IPS DF 6.9 (cell line): ENCODE data around the gene OR2D2.

Source experiments
- DNase-seq: peaks from one replicate; pipeline ENCODE4 v3.0.0-alpha.2; 2013; ENCODE audit warnings: low read depth, low spot score
- H3K27ac ChIP-seq: one replicate; pipeline ENCODE4 v1.5.1; 2013; ENCODE audit warnings: low read length, control low read depth
- H3K27me3 ChIP-seq: 2 replicates; pipeline ENCODE4 v1.6.1; 2013; ENCODE audit warnings: mild to moderate bottlenecking, low read length; ENCODE audit not compliant: control insufficient read depth, insufficient read depth
- H3K36me3 ChIP-seq: 2 replicates; pipeline ENCODE4 v1.6.1; 2013; ENCODE audit warnings: low read length; ENCODE audit not compliant: control insufficient read depth, insufficient read depth
- H3K4me1 ChIP-seq: 2 replicates; pipeline ENCODE4 v1.6.1; 2013; ENCODE audit warnings: low read length; ENCODE audit not compliant: control insufficient read depth, insufficient read depth
- H3K4me3 ChIP-seq: 2 replicates; pipeline ENCODE4 v1.5.1; 2013; ENCODE audit warnings: mild to moderate bottlenecking, low read length
- H3K9me3 ChIP-seq: 2 replicates; pipeline ENCODE4 v1.6.1; 2013; ENCODE audit warnings: low read length, inconsistent platforms; ENCODE audit not compliant: control insufficient read depth, insufficient read depth
- whole genome bisulfite sequencing: extraction: QIAGEN DNeasy Blood & Tissue Kit; methylation state at CpG from one replicate; pipeline ENCODE4 v1.1.7; 2013; ENCODE audit warnings: mixed read lengths, missing lambda C conversion rate; ENCODE audit not compliant: insufficient read length, insufficient coverage; 5-methylcytosine and 5-hydroxymethylcytosine counted together

Gene OR2D2

GRCh38 chr11:6845383-6845782 is 46.9 kb downstream of the OR2D2 start, which contains the start of gene OR10A5:
Gene OR10A5 (plus strand): TSS chr11:6845683. CDS start chr11:6845683, 0 bp downstream.
- DNase-seq: no peak
- WGBS: 100% methylated on average over 1 of the region's 3 CpGs
- Histone ChIP-seq H3K9me3 (no peaks in the 10 kb centered on the region), H3K4me1 (peaks cover 3% of the 10 kb centered on the region), H3K27me3 (no peaks in the 10 kb centered on the region), H3K4me3 (no peak within 1 kb of the TSS), H3K36me3 (no peaks in the 10 kb centered on the region), H3K27ac (no peak within 1 kb of the TSS)

GRCh38 chr11:6844356-6844755 is 47.9 kb downstream of the OR2D2 start:
- Histone ChIP-seq H3K27me3 (no peaks in the 10 kb centered on the region), H3K36me3 (no peaks in the 10 kb centered on the region), H3K27ac (no peak overlapping the region), H3K4me1 (peaks cover 3% of the 10 kb centered on the region), H3K9me3 (no peaks in the 10 kb centered on the region), H3K4me3 (no peak overlapping the region)
- WGBS: no CpG with 5 or more reads among the region's 5 CpGs
- no peak for DNase-seq

GRCh38 chr11:6843670-6844069 is 48.6 kb downstream of the OR2D2 start:
- no CpG with 5 or more reads among the region's 2 CpGs for WGBS
- Histone ChIP-seq H3K36me3 (no peaks in the 10 kb centered on the region), H3K27ac (no peak overlapping the region), H3K27me3 (no peaks in the 10 kb centered on the region), H3K4me3 (no peak overlapping the region), H3K9me3 (no peaks in the 10 kb centered on the region), H3K4me1 (peaks cover 3% of the 10 kb centered on the region)
- DNase-seq: no peak

- Histone ChIP-seq H3K27me3 (no peaks in the 10 kb centered on the region), H3K9me3 (no peaks in the 10 kb centered on the region), H3K4me1 (no peaks in the 10 kb centered on the region), H3K36me3 (no peaks in the 10 kb centered on the region), H3K4me3 (no peak overlapping the region), H3K27ac (no peak overlapping the region)
- DNase-seq: no peak
Measured at GRCh38 chr11:6841694-6842093, 50.6 kb downstream of the OR2D2 start.
